ENCODE results near the gene PXYLP1.

- no peak for TF ChIP-seq CTCF (IDR thresholded peaks at IDR 0.05; ENCODE audit: insufficient read depth, low read depth, low read length)
- TF ChIP-seq EZH2 (IDR thresholded peaks at IDR 0.05; ENCODE audit: insufficient read depth, low read length), result no peak
Measured at GRCh38 chr3:141204343-141204742, 27.3 kb upstream of the PXYLP1 start.

Data from astrocyte (in vitro differentiated cells and primary cell).